Measurements from ENCODE around the gene SLC25A33. TPM values are rescaled to one million over a fixed set of nuclear protein-coding genes. Genes with fewer than 3 reads are reported as not detected.

SLC25A33 gene
- total RNA-seq, 4 donors from 2014 or later, result 40.3 to 88.6 (median 49.1) TPM

GRCh38 chr1:9537863-9538668 lies 1.2 kb upstream of the SLC25A33 start:
- intact Hi-C loops (cut with DNase I; ENCODE audit: low total_unique reads), result no loop called here
- in situ Hi-C loops (cut with MboI; ENCODE audit: low sequenced_read_pairs in 4 of 4), result no loop called here
- no peaks in the 10 kb centered on the region for H3K36me3 ChIP-seq
- peaks cover 15 to 16% of the 10 kb centered on the region in 2 donors for H3K4me1 ChIP-seq
- H3K27ac ChIP-seq, result peak overlapping the region; percentile 82 to 85 (median 84)
- TF ChIP-seq CTCF (IDR thresholded peaks at IDR 0.05 in 4 of 5, conservative IDR thresholded peaks at IDR 0.05 in 1 of 5) (no peak), POLR2A (IDR thresholded peaks at IDR 0.05) (no peak)
- H3K27me3 ChIP-seq, result no peaks in the 10 kb centered on the region
- no peak overlapping the region for H3K4me3 ChIP-seq
- no peaks in the 10 kb centered on the region for H3K9me3 ChIP-seq
- DNase-seq, result no peak
- ATAC-seq, result no peak

GRCh38 chr1:9538669-9539164 lies 548 bp upstream of the SLC25A33 start:
- Histone ChIP-seq H3K27me3 (no peaks in the 10 kb centered on the region), H3K4me1 (peaks cover 20 to 22% of the 10 kb centered on the region in 2 donors), H3K4me3 (peak overlapping the region in 1 of 4 donors; percentile 12), H3K36me3 (no peaks in the 10 kb centered on the region), H3K27ac (peak overlapping the region; percentile 82 to 85 (median 84)), H3K9me3 (no peaks in the 10 kb centered on the region)
- intact Hi-C loops (cut with DNase I; ENCODE audit: low total_unique reads), result loop anchor here (1.0 kb wide), 2 partner anchors 20 to 35 kb away; no protein-coding TSS in a partner anchor
- DNase-seq (no peak), ATAC-seq (no peak)
- in situ Hi-C loops (cut with MboI; ENCODE audit: low sequenced_read_pairs in 4 of 4), result no loop called here
- TF ChIP-seq POLR2A (IDR thresholded peaks at IDR 0.05), result no peak
- TF ChIP-seq CTCF (IDR thresholded peaks at IDR 0.05 in 4 of 5, conservative IDR thresholded peaks at IDR 0.05 in 1 of 5), result no peak

- ATAC-seq (peak; percentile 64 to 69), DNase-seq (peak in 1 of 2 donors; percentile 62)
- H3K27ac ChIP-seq, result peak overlapping the region; percentile 91 to 98 (median 95)
- H3K36me3 ChIP-seq, result no peaks in the 10 kb centered on the region
- peak overlapping the region; percentile 75 to 89 (median 76) for H3K4me3 ChIP-seq
- intact Hi-C loops (cut with DNase I; ENCODE audit: low total_unique reads), result loop anchor here (1.0 kb wide), 2 partner anchors 22 to 37 kb away; no protein-coding TSS in a partner anchor
- no peaks in the 10 kb centered on the region for H3K27me3 ChIP-seq
- in situ Hi-C loops (cut with MboI; ENCODE audit: low sequenced_read_pairs in 4 of 4), result no loop called here
- TF ChIP-seq CTCF (IDR thresholded peaks at IDR 0.05 in 4 of 5, conservative IDR thresholded peaks at IDR 0.05 in 1 of 5) (no peak), POLR2A (IDR thresholded peaks at IDR 0.05) (no peak)
- peaks cover 30 to 32% of the 10 kb centered on the region in 2 donors for H3K4me1 ChIP-seq
- H3K9me3 ChIP-seq, result no peaks in the 10 kb centered on the region
Observed at GRCh38 chr1:9539829-9540550, 725 bp downstream of the SLC25A33 start.

GRCh38 chr1:9542430-9542829 lies 3.2 kb downstream of the SLC25A33 start:
- peaks cover 32 to 43% of the 10 kb centered on the region in 2 donors for H3K4me1 ChIP-seq

More at GRCh38 chr1:9542430-9542829, 3.2 kb downstream of the SLC25A33 start:
- H3K27ac ChIP-seq, result peak overlapping the region; percentile 51 to 98 (median 60)
- ATAC-seq (no peak), DNase-seq (no peak)
- intact Hi-C loops (cut with DNase I; ENCODE audit: low total_unique reads) (no loop called here), in situ Hi-C loops (cut with MboI; ENCODE audit: low sequenced_read_pairs in 4 of 4) (no loop called here)
- H3K9me3 ChIP-seq, result no peaks in the 10 kb centered on the region
- TF ChIP-seq CTCF (IDR thresholded peaks at IDR 0.05 in 4 of 5, conservative IDR thresholded peaks at IDR 0.05 in 1 of 5) (no peak), POLR2A (IDR thresholded peaks at IDR 0.05) (no peak)
- H3K4me3 ChIP-seq, result peak overlapping the region; percentile 23 to 37 (median 32)
- H3K36me3 ChIP-seq, result no peaks in the 10 kb centered on the region
- no peaks in the 10 kb centered on the region for H3K27me3 ChIP-seq
